HTERT RPE-1 (cell line): ENCODE data around the gene TGFBR3.
"Not testable (repeated sequence)": the region's sequence is repeated elsewhere in the genome, so short reads cannot be mapped to it uniquely, and the experiment has no call there.

Experiments used
- in situ Hi-C: fragments of 300-500 bp; cut with MboI; formaldehyde crosslinking; loops from 4 replicates; pipeline ENCODE4 v1.14.3; 2020; ENCODE audit warnings: low sequenced_read_pairs

TGFBR3 gene

GRCh38 chr1:91884459-91885212 is 1.3 kb downstream of the TGFBR3 start:
- in situ Hi-C loops, result no loop called here

DNA sequence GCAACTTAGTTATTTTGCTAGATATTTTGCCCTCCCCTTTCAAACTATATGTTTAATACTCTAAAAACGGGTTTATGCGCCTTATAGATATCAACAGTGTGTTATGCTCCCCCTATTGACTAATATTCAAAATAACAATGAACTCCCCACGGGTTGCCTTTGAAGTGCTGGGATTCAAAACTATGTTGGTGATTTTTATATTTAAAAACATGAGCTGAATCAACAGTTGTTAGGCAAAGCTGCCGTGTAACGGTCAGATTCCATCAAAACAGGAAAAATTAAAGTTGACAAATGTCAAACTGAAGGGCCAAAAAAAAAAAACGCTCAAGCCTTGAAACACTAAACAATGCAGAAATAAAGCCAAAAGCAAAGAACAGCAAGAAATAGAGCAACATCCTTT is 2.5 kb downstream of the TGFBR3 start:
- in situ Hi-C loops, result no loop called here

DNA sequence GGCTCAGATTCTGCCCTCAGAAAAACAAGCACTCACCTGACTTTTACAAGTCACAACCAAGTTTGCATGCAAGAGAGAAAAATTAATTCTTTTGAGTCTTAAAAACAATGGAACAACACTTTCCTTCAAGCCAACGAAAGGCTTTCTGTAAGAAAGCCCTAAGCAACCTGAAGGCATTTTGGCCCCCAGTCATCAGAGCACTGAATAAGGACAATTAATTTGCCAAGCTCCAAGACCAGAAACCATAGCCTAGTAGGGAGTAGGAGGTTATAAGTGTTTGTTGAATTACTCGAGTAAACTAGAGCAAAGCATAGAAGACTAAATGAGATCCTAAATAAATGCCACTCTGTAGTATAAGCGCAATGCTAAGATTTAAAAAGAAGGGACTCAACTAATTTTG is 4.7 kb downstream of the TGFBR3 start:
- in situ Hi-C loops, result no loop called here

DNA sequence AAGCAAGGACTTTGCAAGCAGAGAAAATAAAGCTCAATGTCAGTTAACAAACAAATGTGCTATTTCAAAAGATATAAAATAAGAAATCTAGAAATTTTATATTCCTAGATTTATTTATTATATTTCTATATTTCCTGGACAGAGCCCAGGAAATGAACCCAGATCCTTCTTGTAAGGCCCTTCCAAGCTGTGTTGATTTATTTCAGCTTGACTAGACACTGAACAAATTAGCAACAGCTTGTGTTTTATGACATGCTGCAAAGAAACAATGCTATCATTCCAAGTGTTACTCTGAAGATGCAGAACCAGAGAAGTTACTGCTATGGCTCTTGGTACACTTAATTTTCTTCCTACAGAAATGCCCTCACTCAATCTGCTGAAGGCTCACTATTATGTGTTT is 6.2 kb downstream of the TGFBR3 start:
- in situ Hi-C loops, result no loop called here

DNA sequence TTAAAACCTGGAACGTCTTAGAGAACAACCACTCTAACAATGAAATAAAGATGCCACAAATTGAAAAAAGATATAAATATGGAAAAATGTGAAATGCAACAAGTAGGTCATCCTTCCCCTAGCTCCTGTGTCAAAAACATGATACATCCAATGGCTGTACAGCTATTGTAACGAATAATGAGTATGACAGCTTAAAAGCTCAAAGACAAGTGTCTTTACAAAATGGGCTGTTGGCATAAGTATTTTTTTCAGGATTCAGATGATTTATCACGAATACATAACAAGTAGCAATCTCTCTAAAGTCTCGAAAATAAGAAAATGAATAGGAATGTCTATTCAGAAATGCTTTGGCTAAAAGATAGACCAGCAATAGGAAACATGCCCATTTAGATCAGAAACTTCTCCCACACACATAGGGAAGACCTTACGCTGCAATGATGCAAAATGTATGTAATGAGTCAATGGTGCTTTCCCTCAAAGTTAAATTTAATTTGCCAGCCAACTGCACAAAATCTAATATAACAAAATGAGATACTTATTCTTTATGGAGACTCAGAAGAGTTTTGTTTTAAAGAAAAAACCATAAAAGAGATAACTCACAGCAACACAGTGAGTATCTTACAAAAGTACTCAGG is 8.3 kb downstream of the TGFBR3 start:
- in situ Hi-C loops, result no loop called here

DNA sequence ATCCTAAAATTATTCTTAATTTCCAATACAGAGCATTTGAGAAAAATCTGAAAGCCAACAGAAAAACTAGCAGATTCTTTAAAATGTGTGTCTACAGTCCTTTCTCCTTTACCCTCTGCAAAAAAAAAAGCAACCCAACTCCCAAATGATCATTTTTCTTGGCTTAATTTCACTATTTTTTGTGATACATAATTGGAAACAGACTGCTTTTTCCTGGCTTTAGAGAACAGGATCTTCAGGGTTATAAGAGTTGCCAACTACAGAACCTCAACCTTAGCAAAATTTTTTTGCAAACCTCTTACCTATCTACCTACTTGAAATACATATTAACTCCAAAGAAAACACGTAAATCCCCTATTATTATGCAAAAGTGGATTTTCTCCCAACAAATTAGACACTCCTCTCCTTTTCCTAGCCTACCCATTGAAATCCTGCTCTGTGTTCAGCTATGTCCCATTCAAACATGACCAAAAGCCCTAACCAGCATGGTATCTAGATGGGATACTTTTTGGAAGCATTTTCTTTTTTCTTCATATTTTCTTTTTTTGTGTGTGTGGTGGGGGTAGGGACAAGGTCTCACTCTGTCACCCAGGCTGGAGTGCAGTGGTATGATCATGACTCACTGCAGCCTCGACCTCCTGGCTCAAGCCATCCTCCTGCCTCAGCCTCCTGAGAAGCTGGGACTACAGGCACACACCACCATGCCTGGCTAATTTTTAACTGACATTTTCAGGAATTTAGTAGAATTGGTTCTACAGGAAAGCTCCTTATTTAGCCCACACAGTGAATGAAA is 9.0 kb downstream of the TGFBR3 start:
- in situ Hi-C loops, result no loop called here

DNA sequence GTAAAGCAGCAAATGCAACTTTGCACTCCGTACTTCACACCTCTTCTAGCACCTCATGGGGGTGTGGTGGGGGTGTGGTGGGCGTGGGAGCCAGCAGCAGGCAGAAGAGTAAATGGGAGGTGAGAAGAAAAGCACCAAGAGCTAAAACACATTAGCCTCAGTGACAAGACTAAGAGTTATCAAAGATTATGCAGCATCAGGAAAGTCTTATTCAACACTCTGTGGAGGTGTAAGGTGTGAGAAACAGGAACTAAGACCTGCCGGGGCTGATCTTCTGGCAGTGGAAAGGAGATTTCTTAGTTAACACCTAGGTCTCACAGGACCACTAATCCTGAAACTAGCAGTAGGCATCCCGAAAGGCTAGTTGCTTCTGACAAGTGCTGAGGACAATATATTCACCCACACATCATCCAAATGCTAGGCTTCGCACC is 9.9 kb downstream of the TGFBR3 start:
- in situ Hi-C loops, result no loop called here

DNA sequence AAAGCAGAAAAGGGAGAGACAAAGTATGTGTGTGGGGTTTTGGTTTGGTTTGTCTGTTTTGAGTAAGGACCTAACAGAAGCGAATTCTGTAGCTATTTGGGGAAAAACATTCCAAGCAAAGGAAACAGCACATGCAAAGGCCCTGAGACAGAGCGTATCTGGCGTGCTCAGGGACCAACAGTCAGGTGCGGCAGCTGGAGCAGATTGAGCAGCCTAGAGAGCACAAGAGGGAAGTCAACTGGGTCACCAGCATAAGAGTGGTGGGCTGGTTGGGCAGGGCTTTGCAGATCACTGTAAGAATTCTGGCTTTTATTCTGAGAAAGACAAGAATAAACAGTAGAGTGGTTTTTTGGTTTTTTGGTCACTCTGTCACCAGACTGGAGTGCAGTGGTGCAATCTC is 11.8 kb downstream of the TGFBR3 start:
- in situ Hi-C loops, result no loop called here

DNA sequence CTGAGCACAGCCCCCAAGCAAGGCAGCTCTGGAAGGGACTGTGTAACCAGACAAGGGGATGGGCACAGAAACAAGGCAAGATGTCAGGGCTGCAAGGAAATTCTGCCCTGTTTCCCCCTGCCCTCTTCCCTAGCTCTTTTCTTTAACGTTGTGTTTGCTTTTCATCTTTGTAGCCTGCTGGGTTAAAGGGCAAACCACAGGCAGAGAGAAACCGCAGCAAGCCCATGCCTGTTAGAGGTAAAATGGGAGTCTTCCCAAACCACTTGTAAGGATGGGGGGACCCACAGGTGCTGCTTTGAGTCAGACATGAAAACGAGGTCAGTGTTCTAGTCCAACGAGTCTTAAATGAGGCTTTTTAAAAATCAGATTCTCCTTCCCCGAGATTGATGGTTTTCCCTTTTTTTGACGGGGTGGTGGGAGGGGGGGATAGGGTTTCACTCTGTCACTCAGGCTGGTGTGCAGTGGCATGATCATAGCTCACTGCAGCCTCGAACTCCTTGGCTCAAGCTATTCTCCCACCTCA is 13.3 kb downstream of the TGFBR3 start:
- in situ Hi-C loops, result no loop called here

- in situ Hi-C loops, result no loop called here
These were observed 14.0 kb downstream of the TGFBR3 start for GRCh38 chr1:91872000-91872399.

GRCh38 chr1:91870322-91870721 is 15.6 kb downstream of the TGFBR3 start:
- in situ Hi-C loops, result no loop called here

DNA sequence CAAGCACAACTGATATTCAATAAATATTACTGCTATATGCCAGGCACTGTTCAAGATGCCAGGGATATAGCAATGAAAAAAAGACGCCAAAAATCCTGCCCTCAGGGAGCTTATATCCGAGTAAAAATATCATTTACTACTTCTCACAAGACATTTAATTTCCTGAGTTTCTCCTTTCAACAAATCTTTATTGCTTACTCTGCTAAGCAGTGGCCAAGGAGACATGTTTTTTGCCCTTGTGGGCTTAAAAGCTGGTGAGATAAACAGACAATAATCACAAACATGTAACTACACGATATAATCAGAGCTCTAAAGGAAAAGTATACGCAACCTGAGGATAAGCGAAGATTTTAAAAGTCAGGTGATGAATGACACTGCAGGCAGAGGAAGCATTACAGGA is 19.5 kb downstream of the TGFBR3 start:
- in situ Hi-C loops, result no loop called here

GRCh38 chr1:91864017-91864700 is 21.8 kb downstream of the TGFBR3 start:
- in situ Hi-C loops, result no loop called here

GRCh38 chr1:91863498-91863897 is 22.5 kb downstream of the TGFBR3 start:
- in situ Hi-C loops, result no loop called here

- in situ Hi-C loops, result no loop called here
These were observed 23.8 kb downstream of the TGFBR3 start for GRCh38 chr1:91862120-91862519.

DNA sequence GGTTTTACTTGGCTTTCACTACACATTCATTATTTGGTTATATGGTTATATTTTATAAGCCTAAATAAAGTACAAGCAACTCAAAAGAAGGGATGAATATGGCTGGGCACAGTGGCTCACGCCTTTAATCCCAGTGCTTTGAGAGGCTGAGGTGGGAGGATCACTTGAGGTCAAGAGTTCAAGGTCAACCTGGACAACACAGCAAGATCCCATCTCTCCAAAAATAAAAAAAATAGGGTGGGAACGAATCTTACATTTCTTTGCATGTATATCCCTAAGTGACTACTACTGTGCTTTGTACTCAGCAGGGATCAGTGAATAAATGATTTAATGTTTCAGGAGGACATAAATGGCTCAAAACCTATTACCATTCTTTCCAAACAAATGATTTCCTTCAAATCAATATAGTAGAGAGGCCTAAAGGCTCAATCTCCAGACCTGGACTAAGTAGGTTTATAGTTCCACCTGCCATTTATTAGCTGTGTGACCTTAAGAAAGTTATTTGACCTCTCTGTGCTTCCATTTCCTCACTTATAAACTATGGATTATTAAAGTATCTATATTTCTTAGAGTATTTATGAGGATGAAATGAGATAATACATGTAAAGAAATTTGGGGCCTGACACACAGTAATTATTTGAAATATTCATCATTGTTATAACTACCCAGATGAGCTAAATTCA is 28.3 kb downstream of the TGFBR3 start:
- in situ Hi-C loops, result no loop called here

- in situ Hi-C loops, result no loop called here
These were observed 29.0 kb downstream of the TGFBR3 start for GRCh38 chr1:91856996-91857395.

DNA sequence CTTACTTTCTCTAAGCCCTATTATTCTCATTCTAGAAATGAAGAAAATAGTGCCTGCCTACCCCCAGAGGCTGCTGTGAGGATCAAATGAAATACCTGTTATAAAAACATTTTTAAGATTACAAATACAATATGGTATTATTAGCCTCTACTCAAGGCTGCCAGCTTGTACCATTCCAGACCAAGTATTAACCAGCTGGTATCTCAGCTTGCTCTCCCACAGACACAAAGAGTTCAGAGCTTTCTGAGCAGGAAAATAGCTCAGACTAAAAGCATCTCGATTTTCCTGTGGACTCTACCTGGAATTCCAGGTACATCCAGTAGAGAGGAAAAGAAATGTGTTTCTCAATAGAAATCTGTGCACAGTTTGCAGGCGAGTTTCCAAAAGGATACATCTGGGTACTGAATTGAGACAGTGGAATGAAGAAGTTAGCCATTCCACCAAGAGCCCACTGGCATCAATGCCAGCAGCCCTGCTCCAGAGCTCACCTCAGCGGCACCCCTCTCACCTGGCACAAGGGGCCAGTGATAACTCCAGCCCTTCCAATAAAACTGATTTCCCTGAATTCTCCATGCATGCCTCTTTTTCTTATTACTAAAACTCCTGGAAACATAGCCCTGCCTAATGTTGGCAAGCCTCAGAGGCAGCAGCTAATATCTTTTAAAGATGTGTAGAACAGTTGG is 31.0 kb downstream of the TGFBR3 start:
- in situ Hi-C loops, result no loop called here

GRCh38 chr1:91853397-91853796 is 32.6 kb downstream of the TGFBR3 start:
- in situ Hi-C loops, result no loop called here

DNA sequence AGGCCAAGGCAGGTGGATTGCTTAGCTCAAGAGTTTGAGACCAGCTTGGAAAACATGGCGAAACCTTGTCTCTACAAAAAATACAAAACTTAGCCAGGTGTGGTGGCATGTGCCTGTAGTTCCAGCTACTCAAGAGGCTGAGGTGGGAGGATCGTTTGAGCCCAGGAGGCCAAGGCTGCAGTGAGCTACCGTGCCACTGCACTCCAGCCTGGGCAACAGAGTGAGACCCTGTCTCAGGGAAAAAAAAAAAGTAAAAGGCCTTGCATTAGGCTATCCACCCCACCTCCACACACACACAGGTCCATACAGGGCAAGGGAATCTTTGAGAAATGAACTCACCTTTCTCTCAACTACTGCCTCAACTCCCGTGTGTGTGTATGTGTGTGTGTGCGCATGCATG is 33.9 kb downstream of the TGFBR3 start:
- in situ Hi-C loops, result not testable (repeated sequence)
